ENCODE results near the gene DGKG. TPM values are rescaled to one million over a fixed set of nuclear protein-coding genes. Genes with fewer than 3 reads are reported as not detected.

The DGKG gene
- total and polyA plus RNA-seq, 9 of the 15 experiments (the other 6 are each of a cell fraction or from before 2014, with no cell fraction given): 0.01 to 0.36 (median 0.15) TPM

GRCh38 chr3:186264608-186265400 is 97.2 kb downstream of the DGKG start:
- in situ Hi-C loops (cut with MboI): no loop called here

More at GRCh38 chr3:186264608-186265400, 97.2 kb downstream of the DGKG start:
- Histone ChIP-seq H3K4me1 (replicated peaks in 1 of 2; ENCODE audit: control insufficient read depth in 2 of 2, insufficient read depth in 2 of 2, low read length in 2 of 2) (no peaks in the 10 kb centered on the region), H3K79me2 (ENCODE audit: control insufficient read depth, insufficient read depth, low read length) (no peaks in the 10 kb centered on the region), H3K4me3 (no peak overlapping the region), H3K27ac (ENCODE audit: extremely low read depth, low read depth, low read length) (no peak overlapping the region), H3K9me1 (ENCODE audit: control insufficient read depth, insufficient read depth, low read length) (no peaks in the 10 kb centered on the region), H3K9ac (ENCODE audit: insufficient read depth in 1 of 2, low read depth in 2 of 2, low read length in 2 of 2) (no peak overlapping the region), H2AFZ (ENCODE audit: low read depth, low read length) (no peak overlapping the region), H3K27me3 (ENCODE audit: control insufficient read depth in 2 of 2, insufficient read depth in 2 of 2, low read length in 2 of 2) (peaks cover 32 to 61% of the 10 kb centered on the region in 2 experiments; a peak in 4 of 5 replicates), H3K4me2 (ENCODE audit: insufficient read depth, low read length) (no peak overlapping the region), H4K20me1 (replicated peaks; ENCODE audit: control insufficient read depth, insufficient read depth, low read length) (no peaks in the 10 kb centered on the region; the same call in 1 of the 2 replicates), H3K9me3 (replicated peaks; ENCODE audit: control insufficient read depth, insufficient read depth, low read depth, low read length) (no peaks in the 10 kb centered on the region), H3K36me3 (ENCODE audit: control insufficient read depth, insufficient read depth, low read length) (no peaks in the 10 kb centered on the region)
- ChIA-PET POLR2A (interaction anchor here (1.0 kb wide), 1 partner anchor 8 kb away, joined by 3 read pairs; no protein-coding TSS in a partner anchor), CTCF (ENCODE audit: low intra/inter-chr PET ratio) (no interaction called here)
- no peak for TF ChIP-seq TRIM28 (IDR thresholded peaks at IDR 0.05)
- TF ChIP-seq, protein P1, sequence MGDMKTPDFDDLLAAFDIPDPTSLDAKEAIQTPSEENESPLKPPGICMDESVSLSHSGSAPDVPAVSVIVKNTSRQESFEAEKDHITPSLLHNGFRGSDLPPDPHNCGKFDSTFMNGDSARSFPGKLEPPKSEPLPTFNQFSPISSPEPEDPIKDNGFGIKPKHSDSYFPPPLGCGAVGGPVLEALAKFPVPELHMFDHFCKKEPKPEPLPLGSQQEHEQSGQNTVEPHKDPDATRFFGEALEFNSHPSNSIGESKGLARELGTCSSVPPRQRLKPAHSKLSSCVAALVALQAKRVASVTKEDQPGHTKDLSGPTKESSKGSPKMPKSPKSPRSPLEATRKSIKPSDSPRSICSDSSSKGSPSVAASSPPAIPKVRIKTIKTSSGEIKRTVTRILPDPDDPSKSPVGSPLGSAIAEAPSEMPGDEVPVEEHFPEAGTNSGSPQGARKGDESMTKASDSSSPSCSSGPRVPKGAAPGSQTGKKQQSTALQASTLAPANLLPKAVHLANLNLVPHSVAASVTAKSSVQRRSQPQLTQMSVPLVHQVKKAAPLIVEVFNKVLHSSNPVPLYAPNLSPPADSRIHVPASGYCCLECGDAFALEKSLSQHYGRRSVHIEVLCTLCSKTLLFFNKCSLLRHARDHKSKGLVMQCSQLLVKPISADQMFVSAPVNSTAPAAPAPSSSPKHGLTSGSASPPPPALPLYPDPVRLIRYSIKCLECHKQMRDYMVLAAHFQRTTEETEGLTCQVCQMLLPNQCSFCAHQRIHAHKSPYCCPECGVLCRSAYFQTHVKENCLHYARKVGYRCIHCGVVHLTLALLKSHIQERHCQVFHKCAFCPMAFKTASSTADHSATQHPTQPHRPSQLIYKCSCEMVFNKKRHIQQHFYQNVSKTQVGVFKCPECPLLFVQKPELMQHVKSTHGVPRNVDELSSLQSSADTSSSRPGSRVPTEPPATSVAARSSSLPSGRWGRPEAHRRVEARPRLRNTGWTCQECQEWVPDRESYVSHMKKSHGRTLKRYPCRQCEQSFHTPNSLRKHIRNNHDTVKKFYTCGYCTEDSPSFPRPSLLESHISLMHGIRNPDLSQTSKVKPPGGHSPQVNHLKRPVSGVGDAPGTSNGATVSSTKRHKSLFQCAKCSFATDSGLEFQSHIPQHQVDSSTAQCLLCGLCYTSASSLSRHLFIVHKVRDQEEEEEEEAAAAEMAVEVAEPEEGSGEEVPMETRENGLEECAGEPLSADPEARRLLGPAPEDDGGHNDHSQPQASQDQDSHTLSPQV (IDR thresholded peaks at IDR 0.05): no peak
- no peak for TF ChIP-seq SLC30A9 (CRISPR knock-in tag; IDR thresholded peaks at IDR 0.05)
- TF ChIP-seq, protein P2, sequence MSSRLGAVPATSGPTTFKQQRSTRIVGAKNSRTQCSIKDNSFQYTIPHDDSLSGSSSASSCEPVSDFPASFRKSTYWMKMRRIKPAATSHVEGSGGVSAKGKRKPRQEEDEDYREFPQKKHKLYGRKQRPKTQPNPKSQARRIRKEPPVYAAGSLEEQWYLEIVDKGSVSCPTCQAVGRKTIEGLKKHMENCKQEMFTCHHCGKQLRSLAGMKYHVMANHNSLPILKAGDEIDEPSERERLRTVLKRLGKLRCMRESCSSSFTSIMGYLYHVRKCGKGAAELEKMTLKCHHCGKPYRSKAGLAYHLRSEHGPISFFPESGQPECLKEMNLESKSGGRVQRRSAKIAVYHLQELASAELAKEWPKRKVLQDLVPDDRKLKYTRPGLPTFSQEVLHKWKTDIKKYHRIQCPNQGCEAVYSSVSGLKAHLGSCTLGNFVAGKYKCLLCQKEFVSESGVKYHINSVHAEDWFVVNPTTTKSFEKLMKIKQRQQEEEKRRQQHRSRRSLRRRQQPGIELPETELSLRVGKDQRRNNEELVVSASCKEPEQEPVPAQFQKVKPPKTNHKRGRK (tag; IDR thresholded peaks at IDR 0.05): no peak
- no peak for TF ChIP-seq CEBPB (tag; IDR thresholded peaks at IDR 0.05)
- no peak for TF ChIP-seq HDAC3 (IDR thresholded peaks at IDR 0.05; ENCODE audit: borderline replicate concordance, partially characterized antibody)
- no peak for TF ChIP-seq MTA2 (IDR thresholded peaks at IDR 0.05; ENCODE audit: low read depth)
- TF ChIP-seq SAFB (IDR thresholded peaks at IDR 0.05; ENCODE audit: borderline replicate concordance, low read depth, low read length): no peak
- no peak for TF ChIP-seq E2F3 (CRISPR knock-in tag; IDR thresholded peaks at IDR 0.05)
- no peak for TF ChIP-seq ESRRB (CRISPR knock-in tag; IDR thresholded peaks at IDR 0.05; ENCODE audit: borderline replicate concordance)
- TF ChIP-seq HSF4 (CRISPR knock-in tag; IDR thresholded peaks at IDR 0.05; ENCODE audit: borderline replicate concordance): no peak
- TF ChIP-seq SRSF1 (IDR thresholded peaks at IDR 0.05; ENCODE audit: low read depth, low read length): no peak
- TF ChIP-seq ZC3H11A (IDR thresholded peaks at IDR 0.05; ENCODE audit: low read depth, low read length): no peak
- TF ChIP-seq, protein P3, sequence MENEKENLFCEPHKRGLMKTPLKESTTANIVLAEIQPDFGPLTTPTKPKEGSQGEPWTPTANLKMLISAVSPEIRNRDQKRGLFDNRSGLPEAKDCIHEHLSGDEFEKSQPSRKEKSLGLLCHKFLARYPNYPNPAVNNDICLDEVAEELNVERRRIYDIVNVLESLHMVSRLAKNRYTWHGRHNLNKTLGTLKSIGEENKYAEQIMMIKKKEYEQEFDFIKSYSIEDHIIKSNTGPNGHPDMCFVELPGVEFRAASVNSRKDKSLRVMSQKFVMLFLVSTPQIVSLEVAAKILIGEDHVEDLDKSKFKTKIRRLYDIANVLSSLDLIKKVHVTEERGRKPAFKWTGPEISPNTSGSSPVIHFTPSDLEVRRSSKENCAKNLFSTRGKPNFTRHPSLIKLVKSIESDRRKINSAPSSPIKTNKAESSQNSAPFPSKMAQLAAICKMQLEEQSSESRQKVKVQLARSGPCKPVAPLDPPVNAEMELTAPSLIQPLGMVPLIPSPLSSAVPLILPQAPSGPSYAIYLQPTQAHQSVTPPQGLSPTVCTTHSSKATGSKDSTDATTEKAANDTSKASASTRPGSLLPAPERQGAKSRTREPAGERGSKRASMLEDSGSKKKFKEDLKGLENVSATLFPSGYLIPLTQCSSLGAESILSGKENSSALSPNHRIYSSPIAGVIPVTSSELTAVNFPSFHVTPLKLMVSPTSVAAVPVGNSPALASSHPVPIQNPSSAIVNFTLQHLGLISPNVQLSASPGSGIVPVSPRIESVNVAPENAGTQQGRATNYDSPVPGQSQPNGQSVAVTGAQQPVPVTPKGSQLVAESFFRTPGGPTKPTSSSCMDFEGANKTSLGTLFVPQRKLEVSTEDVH (IDR thresholded peaks at IDR 0.05; ENCODE audit: low read depth, partially characterized antibody): no peak
- 0% methylated on average over 9 of the region's 9 CpGs for WGBS (ENCODE audit: insufficient coverage, low coverage, missing lambda C conversion rate)
- ATAC-seq (no peak), FAIRE-seq (no peak), DNase-seq (ENCODE audit: extremely low read depth in 1 of 4, low spot score in 3 of 4) (no peak)
- intact Hi-C loops (cut with micrococcal nuclease): no loop called here
- BruUV-seq (replicated peaks): no TSS peak
